ENCODE measurements around the gene NTM. TPM values are rescaled to one million over a fixed set of nuclear protein-coding genes. Genes with fewer than 3 reads are reported as not detected.
A peak's percentile ranks its signal among the peaks of the same experiment; 100 is the strongest.

Gene NTM
- total and polyA plus RNA-seq, 2 of the 8 experiments (the other 6 are each of a cell fraction or from before 2014, with no cell fraction given), result 13.4 to 20.0 TPM

DNA sequence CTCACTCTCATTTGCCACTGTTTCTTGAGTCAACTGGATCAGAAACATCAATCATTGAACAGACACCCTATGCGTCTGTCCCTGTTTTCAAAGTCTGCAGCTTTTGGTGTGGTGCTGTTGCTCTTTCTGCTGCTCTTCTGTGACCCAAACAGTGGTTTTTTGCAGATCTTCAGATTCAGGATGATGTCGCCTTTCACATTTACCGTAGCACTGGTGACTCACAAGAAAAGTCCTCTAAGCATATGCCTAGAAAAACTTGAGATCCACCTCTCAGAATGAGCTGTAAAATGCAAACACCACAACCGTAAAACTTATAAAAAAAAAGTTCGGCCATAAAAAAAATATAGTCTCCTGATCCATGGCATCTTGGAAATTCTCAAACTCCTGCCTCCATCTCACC lies 400.4 kb downstream of the NTM start:
- no peak overlapping the region for H3K18ac ChIP-seq (ENCODE audit: extremely low read depth, low read length)
- 0 out of 2 replicates have a peak overlapping the region, but pooled peaks have one; percentile 3 for H2BK12ac ChIP-seq (ENCODE audit: low read depth, low read length)
- H2BK15ac ChIP-seq (ENCODE audit: low read length), result no peak overlapping the region
- H3K9ac ChIP-seq (replicated peaks in 1 of 4; ENCODE audit: extremely low read depth in 1 of 4, low read depth in 3 of 4, low read length in 3 of 4), result no peak overlapping the region
- H3K27me3 ChIP-seq (replicated peaks in 1 of 4; ENCODE audit: control insufficient read depth in 3 of 4, extremely low read depth in 1 of 4, insufficient read depth in 3 of 4, low read length in 3 of 4), result no peaks in the 10 kb centered on the region
- 85% methylated on average over 5 of the region's 5 CpGs; no CpG with 5 or more reads in 1 of the 2 experiments for WGBS, 2 experiments (ENCODE audit: extremely low coverage in 1 of 2, insufficient coverage in 1 of 2, insufficient read length in 1 of 2, insufficient replicate concordance in 2 of 2, low coverage in 1 of 2, low lambda C conversion rate in 2 of 2, missing lambda C conversion rate in 1 of 2)
- no peaks in the 10 kb centered on the region for H3K9me3 ChIP-seq (ENCODE audit: insufficient read depth in 2 of 2, low read depth in 1 of 2, low read length in 1 of 2)
- H3K27ac ChIP-seq (ENCODE audit: low read depth, low read length), result no peak overlapping the region
- H2AK5ac ChIP-seq (ENCODE audit: low read depth, low read length), result no peak overlapping the region
- no peaks in the 10 kb centered on the region for H3K23me2 ChIP-seq (ENCODE audit: low read depth, low read length)
- FAIRE-seq (no peak), DNase-seq (ENCODE audit: low read depth in 1 of 2, low spot score in 2 of 2) (no peak)
- no peaks in the 10 kb centered on the region for H3K79me2 ChIP-seq (ENCODE audit: control insufficient read depth in 1 of 2, insufficient read depth in 2 of 2, low read length in 2 of 2)
- H4K8ac ChIP-seq (ENCODE audit: extremely low read depth, insufficient read depth, low read length), result no peak overlapping the region
- H3K4me1 ChIP-seq (replicated peaks in 1 of 4; ENCODE audit: control insufficient read depth in 3 of 4, insufficient read depth in 4 of 4, low read length in 3 of 4), result peaks cover 0 to 4% (median 0%) of the 10 kb centered on the region in 4 experiments; a peak in 3 of 7 replicates
- no peak overlapping the region for H4K91ac ChIP-seq (replicated peaks; ENCODE audit: insufficient read length, low read length)
- no peak overlapping the region for H3K23ac ChIP-seq (ENCODE audit: insufficient read length)
- H3K4me2 ChIP-seq (ENCODE audit: insufficient read depth in 1 of 2, low read depth in 2 of 2, low read length in 2 of 2), result no peak overlapping the region
- H3K79me1 ChIP-seq (ENCODE audit: low read depth, low read length), result no peaks in the 10 kb centered on the region
- no peak overlapping the region for H3K4me3 ChIP-seq (ENCODE audit: extremely low read depth in 1 of 4, insufficient read depth in 2 of 4, low read depth in 3 of 4, low read length in 4 of 4)
- POLR2A ChIA-PET (ENCODE audit: partially characterized antibody), result interaction anchor here (1.1 kb wide), 1 partner anchor 11 kb away, joined by 3 read pairs; no protein-coding TSS in a partner anchor
- no peak overlapping the region for H2BK20ac ChIP-seq (ENCODE audit: low read length)
- H3K56ac ChIP-seq (replicated peaks; ENCODE audit: insufficient read length, low read depth, low read length), result no peak overlapping the region
- no peak overlapping the region for H3K4ac ChIP-seq (replicated peaks; ENCODE audit: insufficient read length, low read depth, low read length)
- no peak overlapping the region; the same call in 1 of the 2 replicates for H2AFZ ChIP-seq (ENCODE audit: low read length)
- no peaks in the 10 kb centered on the region for H4K20me1 ChIP-seq (replicated peaks in 1 of 2; ENCODE audit: control insufficient read depth in 1 of 2, insufficient read depth in 2 of 2, low read length in 2 of 2)
- no peak overlapping the region for H3K14ac ChIP-seq (ENCODE audit: insufficient read length)
- H2BK5ac ChIP-seq (ENCODE audit: low read depth, low read length), result no peak overlapping the region
- H4K5ac ChIP-seq (ENCODE audit: insufficient read length, low read depth, low read length), result no peak overlapping the region
- no peaks in the 10 kb centered on the region for H3K36me3 ChIP-seq (ENCODE audit: control insufficient read depth in 2 of 4, insufficient read depth in 4 of 4, low read length in 3 of 4)
- CTCF ChIA-PET (ENCODE audit: partially characterized antibody), result interaction anchor here (0.7 to 6.2 kb wide), 9 partner anchors 9 to 143 kb away, joined by 3 to 32 read pairs (median 4); no protein-coding TSS in a partner anchor
- no peak overlapping the region for H2BK120ac ChIP-seq (replicated peaks; ENCODE audit: low read depth, low read length)
- TF ChIP-seq POLR2AphosphoS5 (IDR thresholded peaks at IDR 0.05; ENCODE audit: low read depth, low read length) (no peak), SP2 (IDR thresholded peaks at IDR 0.05; ENCODE audit: low read length) (no peak), TEAD4 (IDR thresholded peaks at IDR 0.05; ENCODE audit: low read depth, low read length) (no peak), KDM5A (IDR thresholded peaks at IDR 0.05; ENCODE audit: low read length) (no peak), SAP30 (IDR thresholded peaks at IDR 0.05; ENCODE audit: insufficient read depth, insufficient replicate concordance, low read length) (no peak), CHD2 (IDR thresholded peaks at IDR 0.05; ENCODE audit: low read length) (no peak), BCL11A (IDR thresholded peaks at IDR 0.05; ENCODE audit: low read depth in 2 of 2, low read length in 2 of 2) (no peak), YY1 (IDR thresholded peaks at IDR 0.05; ENCODE audit: low read depth, low read length) (no peak), CTBP2 (IDR thresholded peaks at IDR 0.05; ENCODE audit: borderline replicate concordance, insufficient read depth, insufficient read length, low read length) (no peak), JUND (IDR thresholded peaks at IDR 0.05; ENCODE audit: low read length) (no peak), CEBPB (IDR thresholded peaks at IDR 0.05; ENCODE audit: low read depth, low read length) (no peak), NRF1 (IDR thresholded peaks at IDR 0.05; ENCODE audit: low read depth, low read length) (no peak)
- TF ChIP-seq, protein P1, sequence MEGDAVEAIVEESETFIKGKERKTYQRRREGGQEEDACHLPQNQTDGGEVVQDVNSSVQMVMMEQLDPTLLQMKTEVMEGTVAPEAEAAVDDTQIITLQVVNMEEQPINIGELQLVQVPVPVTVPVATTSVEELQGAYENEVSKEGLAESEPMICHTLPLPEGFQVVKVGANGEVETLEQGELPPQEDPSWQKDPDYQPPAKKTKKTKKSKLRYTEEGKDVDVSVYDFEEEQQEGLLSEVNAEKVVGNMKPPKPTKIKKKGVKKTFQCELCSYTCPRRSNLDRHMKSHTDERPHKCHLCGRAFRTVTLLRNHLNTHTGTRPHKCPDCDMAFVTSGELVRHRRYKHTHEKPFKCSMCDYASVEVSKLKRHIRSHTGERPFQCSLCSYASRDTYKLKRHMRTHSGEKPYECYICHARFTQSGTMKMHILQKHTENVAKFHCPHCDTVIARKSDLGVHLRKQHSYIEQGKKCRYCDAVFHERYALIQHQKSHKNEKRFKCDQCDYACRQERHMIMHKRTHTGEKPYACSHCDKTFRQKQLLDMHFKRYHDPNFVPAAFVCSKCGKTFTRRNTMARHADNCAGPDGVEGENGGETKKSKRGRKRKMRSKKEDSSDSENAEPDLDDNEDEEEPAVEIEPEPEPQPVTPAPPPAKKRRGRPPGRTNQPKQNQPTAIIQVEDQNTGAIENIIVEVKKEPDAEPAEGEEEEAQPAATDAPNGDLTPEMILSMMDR (IDR thresholded peaks at IDR 0.05; ENCODE audit: control extremely low read depth in 1 of 3, insufficient read depth in 1 of 3, low read depth in 1 of 3, low read length in 3 of 3), result no peak
